ENCODE measurements around the gene CTTNBP2.

GRCh38 chr7:117863618-117864017 is 9.6 kb downstream of the CTTNBP2 start:
- TF ChIP-seq MXD4 (CRISPR knock-in tag; IDR thresholded peaks at IDR 0.05) (no peak), YY1 (IDR thresholded peaks at IDR 0.05; ENCODE audit: insufficient read depth, insufficient replicate concordance, low read depth, low read length) (no peak), HCFC1 (IDR thresholded peaks at IDR 0.05; ENCODE audit: low read depth, low read length) (no peak), ZNF12 (CRISPR knock-in tag; IDR thresholded peaks at IDR 0.05) (no peak), CCAR2 (optimal IDR thresholded peaks at IDR 0.05; ENCODE audit: low read depth, low read length) (no peak), SP5 (CRISPR knock-in tag; IDR thresholded peaks at IDR 0.05; ENCODE audit: borderline replicate concordance, low read depth) (no peak), ZFP36 (IDR thresholded peaks at IDR 0.05; ENCODE audit: borderline replicate concordance, low read depth, low read length, partially characterized antibody) (no peak)

Measured in HepG2 (cell line).